Neural cell (in vitro differentiated cells): ENCODE data around the gene LRRK1. TPM values are rescaled to one million over a fixed set of nuclear protein-coding genes. Genes with fewer than 3 reads are reported as not detected.
"Not testable (repeated sequence)": the region's sequence is repeated elsewhere in the genome, so short reads cannot be mapped to it uniquely, and the experiment has no call there.

Source experiments
- H2AFZ ChIP-seq: fragments of 200-600, 300-800 bp; sonication (generic), shearing (Covaris generic); 2 replicates; pipeline ENCODE4 v1.6.0; 2014; ENCODE audit warnings: low read depth, mild to moderate bottlenecking, antibody characterized with exemption, low read length, moderate library complexity
- H3F3A ChIP-seq: fragments of 200-600 bp; shearing (Covaris generic); 2 replicates; pipeline ENCODE4 v1.6.1; 2016; ENCODE audit warnings: mild to moderate bottlenecking, moderate library complexity, mixed read lengths, antibody characterized with exemption, low read length; ENCODE audit not compliant: insufficient read depth, poor library complexity, severe bottlenecking
- H3K27ac ChIP-seq: fragments of 200-600, 300-800 bp; sonication (generic), shearing (Covaris generic); 2 replicates; pipeline ENCODE4 v1.5.1; 2014; ENCODE audit warnings: mild to moderate bottlenecking, low read length, moderate library complexity
- H3K27me3 ChIP-seq: fragments of 300-800, 200-600 bp; sonication (generic), shearing (Covaris generic); 2 replicates; pipeline ENCODE4 v1.6.0; 2014; ENCODE audit warnings: mild to moderate bottlenecking, low read depth, low read length, moderate library complexity; ENCODE audit not compliant: insufficient read depth
- H3K36me3 ChIP-seq: fragments of 300-800, 200-600 bp; sonication (generic), shearing (Covaris generic); 2 replicates; pipeline ENCODE4 v1.5.1; 2014; ENCODE audit warnings: mild to moderate bottlenecking, antibody characterized with exemption, low read length, moderate library complexity; ENCODE audit not compliant: insufficient read depth
- H3K4me2 ChIP-seq: fragments of 300-800, 200-600 bp; sonication (generic), shearing (Covaris generic); 2 replicates; pipeline ENCODE4 v1.6.0; 2014; ENCODE audit warnings: mild to moderate bottlenecking, low read length
- H3K4me3 ChIP-seq: fragments of 300-800, 200-600 bp; sonication (generic), shearing (Covaris generic); 2 replicates; pipeline ENCODE4 v1.5.1; 2014; ENCODE audit warnings: mild to moderate bottlenecking, low read length, moderate library complexity
- H3K79me2 ChIP-seq: fragments of 200-600 bp; shearing (Covaris generic); replicated peaks from 2 replicates; pipeline ENCODE4 v1.6.0; 2014; ENCODE audit warnings: mild to moderate bottlenecking, low read length, moderate library complexity; ENCODE audit not compliant: insufficient read depth
- H3K9ac ChIP-seq: fragments of 300-800, 200-600 bp; sonication (generic), shearing (Covaris generic); 2 replicates; pipeline ENCODE4 v1.6.1; 2016; ENCODE audit warnings: mild to moderate bottlenecking, low read length, mixed read lengths
- H3K9me2 ChIP-seq: fragments of 200-600 bp; shearing (Covaris generic); 2 replicates; pipeline ENCODE4 v1.6.1; 2016; ENCODE audit warnings: mild to moderate bottlenecking, low read length, mixed read lengths; ENCODE audit not compliant: insufficient read depth
- H3K9me3 ChIP-seq: fragments of 200-600, 300-800 bp; sonication (generic), shearing (Covaris generic); 2 replicates; pipeline ENCODE4 v1.6.1; 2016; ENCODE audit warnings: mild to moderate bottlenecking, mixed run types, low read length, moderate library complexity, mixed read lengths
- H4K20me1 ChIP-seq: fragments of 200-600 bp; shearing (Covaris generic); 2 replicates; pipeline ENCODE4 v1.6.1; 2016; ENCODE audit warnings: mild to moderate bottlenecking, mixed run types; ENCODE audit not compliant: insufficient read depth
- CTCF ChIP-seq: fragments of 450-650 bp; IDR thresholded peaks from 2 replicates; pipeline ENCODE4 v1.5.1; 2014; ENCODE audit warnings: antibody characterized with exemption, mild to moderate bottlenecking, moderate library complexity; ENCODE audit not compliant: poor library complexity, severe bottlenecking
- EP300 ChIP-seq: fragments of 450-650 bp; conservative IDR thresholded peaks from 2 replicates; pipeline ENCODE4 v1.6.1; 2014; ENCODE audit warnings: antibody characterized with exemption, mild to moderate bottlenecking, moderate library complexity; ENCODE audit not compliant: poor library complexity, severe bottlenecking
- EZH2 ChIP-seq: fragments of 200-600, 300-800 bp; shearing (Covaris generic), sonication (generic); IDR thresholded peaks from 2 replicates; pipeline ENCODE4 v1.6.1; 2014; ENCODE audit warnings: antibody characterized with exemption, low read length, borderline replicate concordance, mild to moderate bottlenecking; ENCODE audit not compliant: insufficient read depth, poor library complexity, severe bottlenecking
- MXI1 ChIP-seq: fragments of 450-650 bp; conservative IDR thresholded peaks from 2 replicates; pipeline ENCODE4 v1.6.1; 2014; ENCODE audit warnings: antibody characterized with exemption, mild to moderate bottlenecking; ENCODE audit not compliant: poor library complexity, severe bottlenecking
- POLR2AphosphoS5 ChIP-seq: IDR thresholded peaks from 2 replicates; pipeline ENCODE4 v1.6.1; 2012
- RAD21 ChIP-seq: fragments of 450-650 bp; conservative IDR thresholded peaks from 2 replicates; pipeline ENCODE4 v1.6.1; 2014; ENCODE audit warnings: antibody characterized with exemption, mild to moderate bottlenecking, moderate library complexity
- REST ChIP-seq: IDR thresholded peaks from 2 replicates; pipeline ENCODE4 v1.6.1; 2012; ENCODE audit warnings: borderline replicate concordance
- SMC3 ChIP-seq: fragments of 450-650 bp; conservative IDR thresholded peaks from 2 replicates; pipeline ENCODE4 v1.6.1; 2014; ENCODE audit warnings: antibody characterized with exemption, mild to moderate bottlenecking, moderate library complexity; ENCODE audit not compliant: poor library complexity
- TAF1 ChIP-seq: IDR thresholded peaks from 2 replicates; pipeline ENCODE4 v1.6.1; 2012; ENCODE audit warnings: low read depth
- polyA plus RNA-seq: library from polyadenylated mRNA; depleted of rRNA; stranded (reverse); fragments of >200 nt; gene quantifications from 2 replicates; pipeline ENCODE4 v1.2.3, GENCODE V29; 2014

The LRRK1 gene
- polyA plus RNA-seq, 1 donor from 2014 or later = 0.06 TPM

GRCh38 chr15:101092867-101093202, 173.7 kb downstream of the LRRK1 start:
- Histone ChIP-seq H3K27ac (no peak overlapping the region), H3K27me3 (no peaks in the 10 kb centered on the region), H3K9ac (no peak overlapping the region), H3K4me2 (no peak overlapping the region), H4K20me1 (no peaks in the 10 kb centered on the region), H3K9me3 (no peaks in the 10 kb centered on the region), H3K36me3 (no peaks in the 10 kb centered on the region), H2AFZ (no peak overlapping the region), H3K4me3 (no peak overlapping the region), H3F3A (no peaks in the 10 kb centered on the region), H3K9me2 (no peaks in the 10 kb centered on the region), H3K79me2 (no peaks in the 10 kb centered on the region)
- TF ChIP-seq RAD21 (no peak), CTCF (no peak), TAF1 (no peak), EZH2 (no peak), MXI1 (no peak), SMC3 (no peak), REST (no peak), EP300 (no peak)

GRCh38 chr15:101093958-101094357, 174.8 kb downstream of the LRRK1 start:
- no peaks in the 10 kb centered on the region for H3K9me3 ChIP-seq
- no peaks in the 10 kb centered on the region for H4K20me1 ChIP-seq
- no peak for TF ChIP-seq EZH2
- TF ChIP-seq CTCF = no peak
- no peak for TF ChIP-seq MXI1
- no peak for TF ChIP-seq POLR2AphosphoS5
- TF ChIP-seq SMC3 = no peak
- no peak for TF ChIP-seq TAF1
- no peak overlapping the region for H2AFZ ChIP-seq
- H3K36me3 ChIP-seq = no peaks in the 10 kb centered on the region
- no peak overlapping the region for H3K4me3 ChIP-seq
- no peaks in the 10 kb centered on the region for H3K9me2 ChIP-seq
- no peaks in the 10 kb centered on the region for H3F3A ChIP-seq
- H3K27ac ChIP-seq = no peak overlapping the region
- no peaks in the 10 kb centered on the region for H3K27me3 ChIP-seq
- no peaks in the 10 kb centered on the region for H3K79me2 ChIP-seq
- H3K4me2 ChIP-seq = no peak overlapping the region
- H3K9ac ChIP-seq = no peak overlapping the region

- not testable (repeated sequence) for H4K20me1 ChIP-seq, H2AFZ ChIP-seq, H3K79me2 ChIP-seq, H3K4me3 ChIP-seq, H3K36me3 ChIP-seq, H3K9me2 ChIP-seq, H3K4me2 ChIP-seq, H3K27ac ChIP-seq, H3F3A ChIP-seq, H3K27me3 ChIP-seq, H3K9ac ChIP-seq, H3K9me3 ChIP-seq
Measured at GRCh38 chr15:101095796-101096406, 176.7 kb downstream of the LRRK1 start.
